ENCODE measurements around the gene IGF1R.

GRCh38 chr15:98856532-98856907 is 208.2 kb downstream of the IGF1R start:
- TF ChIP-seq CTCF (IDR thresholded peaks at IDR 0.05): no peak
- no peak for TF ChIP-seq POLR2A (IDR thresholded peaks at IDR 0.05)
